H1 (cell line): ENCODE data around the gene BRSK2.

ENCODE experiments used
- ATF2 ChIP-seq: IDR thresholded peaks from 2 replicates; pipeline ENCODE4 v1.6.1; 2012; ENCODE audit warnings: low read length, inconsistent platforms
- BCL11A ChIP-seq, 2 experiments: IDR thresholded peaks; one replicate each; pipeline ENCODE4 v1.6.1; 2011; ENCODE audit warnings: low read depth in 2 of 2, low read length in 2 of 2, mild to moderate bottlenecking in 2 of 2
- CREB1 ChIP-seq: IDR thresholded peaks from 2 replicates; pipeline ENCODE4 v1.6.1; 2012; ENCODE audit warnings: inconsistent platforms
- CTCF ChIP-seq, 3 experiments: IDR thresholded peaks; 1 replicate in 2 of 3; 2 replicates in 1 of 3; pipeline versions ENCODE4 v1.5.1 to v1.6.1; 2011; ENCODE audit warnings: low read length in 3 of 3, mild to moderate bottlenecking in 3 of 3, inconsistent platforms in 2 of 3, low read depth in 1 of 3, moderate library complexity in 1 of 3; ENCODE audit not compliant: insufficient read depth in 1 of 3; ENCODE audit errors: control extremely low read depth in 1 of 3
- FOSL1 ChIP-seq: IDR thresholded peaks from 2 replicates; pipeline ENCODE4 v1.6.1; 2011; ENCODE audit warnings: mild to moderate bottlenecking, low read depth, low read length, moderate library complexity; ENCODE audit not compliant: insufficient read depth
- GTF2F1 ChIP-seq: IDR thresholded peaks from 2 replicates; pipeline ENCODE4 v1.6.1; 2012; ENCODE audit warnings: low read depth, low read length, improper control_type of control experiment, borderline replicate concordance
- MAX ChIP-seq: IDR thresholded peaks from 2 replicates; pipeline ENCODE4 v1.6.1; 2012; ENCODE audit warnings: inconsistent platforms
- PHF8 ChIP-seq: fragments of 200-600 bp; sonication (generic); conservative IDR thresholded peaks from 2 replicates; pipeline ENCODE4 v1.7.1; 2012; ENCODE audit warnings: low read depth, mild to moderate bottlenecking, inconsistent platforms, low read length, moderate library complexity
- POLR2A ChIP-seq, 2 experiments: IDR thresholded peaks; 1 replicate in 1 of 2; 2 replicates in 1 of 2; pipeline ENCODE4 v1.6.1; 2011; ENCODE audit warnings: low read depth in 2 of 2, low read length in 2 of 2, mild to moderate bottlenecking in 2 of 2; ENCODE audit errors: control extremely low read depth in 1 of 2
- POLR2AphosphoS5 ChIP-seq: IDR thresholded peaks from 2 replicates; pipeline ENCODE4 v1.6.1; 2011; ENCODE audit warnings: low read depth, low read length
- SIX5 ChIP-seq: IDR thresholded peaks from 2 replicates; pipeline ENCODE4 v1.6.1; 2011; ENCODE audit warnings: mild to moderate bottlenecking, low read depth, low read length
- SP1 ChIP-seq: IDR thresholded peaks from 2 replicates; pipeline ENCODE4 v1.6.1; 2011; ENCODE audit warnings: low read depth, low read length
- SRF ChIP-seq: IDR thresholded peaks from 2 replicates; pipeline ENCODE4 v1.6.1; 2011; ENCODE audit warnings: mild to moderate bottlenecking, low read depth, low read length, moderate library complexity

GRCh38 chr11:1491379-1491778 is 101.6 kb downstream of the BRSK2 start:
- no peak for TF ChIP-seq MAX
- no peak for TF ChIP-seq POLR2A (IDR thresholded peaks at IDR 0.05; ENCODE audit: control extremely low read depth in 1 of 2, low read depth in 2 of 2, low read length in 2 of 2)
- TF ChIP-seq SRF, result no peak
- TF ChIP-seq ATF2, result no peak
- TF ChIP-seq CTCF (IDR thresholded peaks at IDR 0.05; ENCODE audit: control extremely low read depth in 1 of 3, insufficient read depth in 1 of 3, low read depth in 1 of 3, low read length in 3 of 3), result no peak
- TF ChIP-seq SIX5, result no peak
- no peak for TF ChIP-seq POLR2AphosphoS5
- no peak for TF ChIP-seq GTF2F1
- no peak for TF ChIP-seq BCL11A (IDR thresholded peaks at IDR 0.05; ENCODE audit: low read depth in 2 of 2, low read length in 2 of 2)
- no peak for TF ChIP-seq SP1
- no peak for TF ChIP-seq FOSL1
- no peak for TF ChIP-seq CREB1
- TF ChIP-seq PHF8, result no peak
